Astrocyte of the hippocampus (primary cell): Measurements from ENCODE around the gene COL25A1.
A peak's percentile ranks its signal among the peaks of the same experiment; 100 is the strongest.

Source experiments
- DNase-seq: peaks from one replicate; pipeline ENCODE4 v3.0.0; 2011; ENCODE audit warnings: low read depth, low spot score

The COL25A1 gene

GRCh38 chr4:109302361-109303139, at the start of gene COL25A1:
COL25A1 (minus strand) TSS chr4:109302658.
- peak; percentile 75 for DNase-seq

DNA sequence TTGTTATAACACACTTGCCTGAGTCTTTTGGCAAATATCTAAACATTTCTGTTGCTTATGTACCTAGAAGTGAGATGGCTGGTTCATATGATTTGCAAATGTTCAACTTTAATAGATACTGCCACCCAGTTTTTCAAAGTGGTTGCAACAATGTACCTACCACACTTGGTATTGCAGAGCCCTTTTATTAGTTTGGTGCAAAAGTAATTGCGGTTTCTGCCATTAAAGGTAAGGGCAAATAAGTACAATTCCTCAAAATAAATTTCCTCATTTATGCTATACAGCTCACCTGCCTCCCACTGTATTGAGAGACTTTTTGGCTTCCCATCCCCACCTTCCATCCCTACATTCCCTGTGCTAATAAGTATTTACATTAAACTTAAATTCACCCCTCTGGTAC, 47.7 kb upstream of the COL25A1 start:
- no peak for DNase-seq

- DNase-seq: peak; percentile 52
Measured at GRCh38 chr4:109334129-109335105, 32.0 kb upstream of the COL25A1 start.

DNA sequence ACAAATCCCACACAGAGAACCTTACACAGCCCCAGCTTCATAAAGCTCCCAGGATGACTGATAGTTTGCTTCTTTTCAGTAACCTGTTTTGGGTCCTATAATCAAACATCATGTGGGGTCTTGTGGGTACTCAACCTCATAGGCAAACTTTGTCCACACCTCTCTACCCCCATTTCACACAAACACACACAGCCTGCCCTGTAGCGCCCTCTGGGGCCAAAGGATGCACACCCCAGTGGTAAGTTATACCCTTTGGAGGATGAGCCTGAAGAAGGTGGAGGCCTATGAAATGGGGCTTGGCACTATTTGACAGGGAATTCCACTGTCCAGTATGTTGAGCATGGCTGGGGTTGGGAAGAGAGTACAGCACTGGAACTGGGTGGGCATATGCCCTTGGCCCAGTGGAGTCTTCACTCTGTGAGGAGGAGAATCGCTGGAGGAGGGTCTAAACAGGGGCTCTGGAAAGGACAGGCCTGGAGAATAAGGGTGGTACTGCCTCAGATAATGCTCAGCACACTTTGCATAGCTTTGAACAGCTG, 30.5 kb upstream of the COL25A1 start:
- no peak for DNase-seq

DNA sequence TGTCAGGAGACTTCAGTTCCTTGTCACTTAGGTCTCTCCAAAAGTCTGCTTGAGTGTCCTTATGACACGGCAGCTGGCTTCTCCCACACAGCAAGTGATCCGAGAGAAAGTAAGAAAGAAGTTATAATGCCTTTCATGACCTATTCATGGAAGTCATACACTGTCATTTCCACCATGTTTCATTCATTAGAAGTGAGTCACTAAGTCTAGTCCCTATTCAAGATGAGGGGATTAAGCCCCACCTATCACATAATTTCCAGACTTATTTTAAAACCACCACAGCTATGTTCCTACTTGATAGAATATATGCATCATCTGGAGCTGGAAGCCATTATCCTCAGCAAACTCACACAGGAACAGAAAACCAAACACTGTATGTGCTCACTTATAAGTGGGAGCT, 25.2 kb upstream of the COL25A1 start:
- DNase-seq: no peak

- no peak for DNase-seq
Measured at GRCh38 chr4:109325698-109326097, 23.2 kb upstream of the COL25A1 start.

- no peak for DNase-seq
Measured at GRCh38 chr4:109323348-109323747, 20.9 kb upstream of the COL25A1 start.

DNA sequence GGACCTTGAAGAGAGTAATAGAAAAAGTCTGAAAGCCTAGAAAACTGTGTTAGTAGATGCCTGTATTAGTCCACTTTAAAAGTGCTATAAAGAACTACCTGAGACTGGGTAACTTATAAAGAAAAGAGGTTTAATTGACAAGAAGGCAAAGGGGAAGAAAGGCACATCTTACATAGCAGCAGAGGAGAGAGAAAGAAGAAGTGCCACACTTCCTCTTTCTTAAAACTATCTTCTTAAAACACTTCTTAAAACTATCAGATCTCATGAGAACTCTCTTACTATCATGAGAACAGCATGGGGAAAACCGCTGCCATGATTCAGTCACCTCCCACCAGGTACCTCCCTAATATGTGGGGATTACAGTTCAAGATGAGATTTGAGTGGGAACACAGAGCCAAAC, 18.8 kb upstream of the COL25A1 start:
- DNase-seq: no peak

DNA sequence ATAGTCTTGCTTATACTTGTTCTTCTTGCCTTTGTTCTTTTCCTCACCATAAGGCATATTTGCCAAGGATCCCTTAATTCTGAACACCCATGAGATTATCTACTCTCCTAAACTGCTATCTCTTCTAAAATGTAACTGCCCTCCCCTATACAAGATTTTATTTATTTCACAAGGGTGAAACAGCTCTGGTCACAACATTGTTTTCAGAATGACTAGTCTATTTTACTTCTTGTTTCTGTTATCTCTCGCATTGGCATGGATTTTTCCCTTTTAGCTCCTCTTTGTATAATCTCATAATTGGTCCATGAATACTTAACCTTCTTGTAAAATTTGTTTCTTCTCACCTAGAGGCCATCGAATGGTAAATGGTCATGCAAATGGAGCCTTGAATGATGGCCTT, 17.2 kb upstream of the COL25A1 start:
- DNase-seq: no peak

- DNase-seq: no peak
Measured at GRCh38 chr4:109319156-109319555, 16.7 kb upstream of the COL25A1 start.

GRCh38 chr4:109315818-109316217, 13.4 kb upstream of the COL25A1 start:
- DNase-seq: no peak

- DNase-seq: no peak
Measured at GRCh38 chr4:109315341-109315740, 12.9 kb upstream of the COL25A1 start.

- DNase-seq: no peak
Measured at GRCh38 chr4:109313168-109314133, 11.0 kb upstream of the COL25A1 start.

DNA sequence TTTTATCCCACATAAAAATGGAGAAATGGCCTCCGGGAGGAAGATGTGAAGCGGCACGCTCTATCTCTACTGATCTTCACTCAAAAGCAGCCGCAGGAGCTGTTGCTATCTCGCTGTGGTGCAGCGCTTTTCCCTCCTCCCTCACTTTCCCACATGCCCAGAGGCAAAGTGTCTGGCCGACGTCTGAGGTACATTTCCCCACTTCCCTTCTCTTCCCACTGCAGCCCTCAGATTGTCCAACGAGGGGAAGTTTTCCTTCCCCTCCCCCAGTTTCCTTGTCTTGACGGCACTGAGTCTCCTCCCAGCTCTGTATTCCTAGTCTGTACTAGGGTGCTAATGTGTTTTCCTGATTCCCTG, 660 bp upstream of the COL25A1 start:
- peak; percentile 54 for DNase-seq

DNA sequence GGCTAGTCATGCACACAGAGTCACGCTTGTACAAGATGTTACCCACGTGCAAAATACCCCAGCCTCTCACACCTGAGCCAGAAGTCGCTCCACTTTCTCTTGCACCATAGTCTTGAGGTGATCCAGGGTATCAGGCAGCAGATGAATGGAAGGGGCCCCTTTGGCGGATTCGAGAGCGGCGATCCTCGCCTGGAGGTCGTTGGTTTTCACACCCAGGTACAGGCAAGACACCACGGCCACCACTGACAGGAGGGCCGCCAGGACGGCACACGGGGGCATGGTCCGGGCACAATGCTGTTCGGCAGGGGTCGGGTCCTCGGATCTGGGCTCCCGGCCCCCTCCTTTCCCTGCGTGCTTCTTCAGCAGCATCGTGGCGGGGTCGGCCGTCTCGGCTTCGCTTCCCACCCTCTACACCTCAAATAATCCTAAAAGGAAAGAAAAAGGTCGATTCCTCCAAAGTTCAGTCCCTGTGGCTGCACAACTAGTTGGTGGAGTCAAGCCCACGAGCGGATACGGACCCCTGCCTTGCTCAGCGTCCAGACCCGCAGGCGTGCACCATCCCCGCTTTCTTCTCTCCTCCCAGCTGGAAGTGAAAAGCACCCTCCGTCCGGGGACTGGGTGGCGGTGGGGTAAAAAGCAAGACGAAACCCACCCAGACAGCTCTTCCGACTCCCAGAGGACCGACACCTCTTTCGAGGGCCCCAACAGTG, 652 bp downstream of the COL25A1 start:
- DNase-seq: peak; percentile 35

DNA sequence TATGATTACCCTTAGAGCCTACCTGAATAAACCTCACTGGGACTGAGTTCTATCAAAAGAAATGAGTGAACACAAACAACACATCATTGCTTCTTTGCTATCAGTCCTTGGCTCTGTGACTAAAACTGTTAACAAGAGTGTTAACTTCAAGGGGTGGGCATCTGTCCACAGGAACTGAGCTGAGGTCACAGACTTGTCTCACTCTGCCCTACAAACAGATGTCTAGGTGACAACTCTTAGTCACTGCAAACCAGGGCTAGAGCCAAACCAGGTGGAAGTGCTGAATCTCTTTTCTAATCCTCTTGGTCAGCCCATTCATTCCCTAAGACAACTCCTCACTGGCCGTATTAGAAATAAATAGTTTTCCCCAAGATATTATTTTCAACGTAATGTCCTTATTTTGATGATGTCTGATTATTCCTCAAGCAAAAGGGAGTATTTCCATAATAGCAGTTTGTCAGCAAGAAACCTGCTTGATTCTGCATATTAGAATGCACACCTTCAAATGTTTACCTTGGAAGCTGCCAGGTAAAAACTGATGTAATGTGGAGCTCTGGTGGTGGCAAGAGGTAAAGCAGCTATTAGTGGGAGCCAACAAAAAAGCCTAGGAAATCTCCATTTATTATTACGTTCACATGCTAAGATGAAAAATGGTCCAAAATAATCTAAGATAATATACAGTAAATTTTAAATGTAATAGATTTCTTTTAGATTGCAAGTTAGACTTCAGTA, 4.0 kb downstream of the COL25A1 start:
- peak; percentile 41 for DNase-seq

GRCh38 chr4:109296527-109296926, 5.9 kb downstream of the COL25A1 start:
- DNase-seq: peak; percentile 30

DNA sequence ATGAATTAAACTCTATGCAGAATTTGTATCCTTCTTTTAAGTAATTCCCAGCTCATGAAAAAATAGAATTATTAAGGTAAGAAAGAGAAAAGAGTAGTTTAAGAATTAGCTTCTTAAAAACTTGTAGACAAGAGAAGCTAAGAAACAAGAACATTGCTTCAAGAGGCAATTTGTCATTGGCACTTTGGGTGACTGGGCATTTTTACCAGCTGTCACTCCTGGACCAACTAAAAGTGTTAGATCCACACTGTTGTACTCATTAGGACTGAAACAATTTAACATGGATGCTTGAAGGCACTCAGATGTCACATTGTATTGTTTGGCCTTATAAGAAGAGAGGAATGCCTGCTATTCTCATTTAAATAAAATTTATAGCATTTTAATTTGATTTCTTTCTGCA, 7.4 kb downstream of the COL25A1 start:
- DNase-seq: peak; percentile 11

DNA sequence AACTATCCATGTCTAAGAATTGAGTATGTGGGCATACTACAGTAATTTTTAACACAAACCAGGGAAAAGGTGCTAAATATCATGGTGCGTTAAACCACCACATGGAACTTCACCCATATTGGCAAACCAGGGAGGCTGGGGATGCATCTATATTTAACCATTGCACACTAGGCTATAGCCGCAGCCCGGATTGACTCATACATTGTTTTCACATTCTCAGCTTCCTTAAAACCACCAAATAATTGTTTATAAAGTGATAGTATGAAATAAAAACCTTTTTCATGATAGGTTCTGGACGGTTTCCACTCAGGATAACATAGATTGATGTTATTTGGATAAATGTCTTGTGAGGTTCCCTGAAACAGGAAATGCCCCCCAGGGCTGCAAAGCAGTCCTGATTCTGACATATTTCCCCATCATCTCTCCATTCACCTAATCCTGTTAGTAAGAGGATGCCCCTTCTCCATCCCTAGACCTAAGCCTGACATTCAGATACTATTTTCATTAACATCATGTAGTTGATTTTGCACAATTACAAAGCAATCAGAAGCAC, 7.9 kb downstream of the COL25A1 start:
- DNase-seq: peak; percentile 65

DNA sequence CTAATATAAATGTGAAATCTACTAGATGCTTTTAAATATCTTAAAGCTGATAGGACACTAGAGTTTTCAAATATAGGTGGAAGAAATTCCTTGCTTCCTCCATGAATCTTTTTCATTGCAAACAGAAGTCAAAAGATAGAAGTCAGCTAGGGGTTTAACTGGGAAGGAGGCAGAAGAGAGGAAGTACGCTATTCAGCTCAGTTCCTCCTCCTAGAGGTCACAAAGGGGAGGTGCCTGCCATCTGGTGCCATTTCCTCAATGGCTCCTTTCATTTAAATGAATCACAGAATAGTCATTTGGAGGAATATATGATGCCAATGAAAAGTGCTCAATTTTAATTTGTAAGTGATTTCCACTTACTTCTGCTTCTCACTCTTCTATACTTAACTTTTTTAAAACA, 8.5 kb downstream of the COL25A1 start:
- no peak for DNase-seq
